ENCODE results near the gene TMEM60. TPM values are rescaled to one million over a fixed set of nuclear protein-coding genes. Genes with fewer than 3 reads are reported as not detected.

TMEM60 gene
- total and polyA plus RNA-seq, 2 donors (not counting 3 experiments of a cell fraction or from before 2014, with no cell fraction given) = 15.8 to 19.5 TPM

DNA sequence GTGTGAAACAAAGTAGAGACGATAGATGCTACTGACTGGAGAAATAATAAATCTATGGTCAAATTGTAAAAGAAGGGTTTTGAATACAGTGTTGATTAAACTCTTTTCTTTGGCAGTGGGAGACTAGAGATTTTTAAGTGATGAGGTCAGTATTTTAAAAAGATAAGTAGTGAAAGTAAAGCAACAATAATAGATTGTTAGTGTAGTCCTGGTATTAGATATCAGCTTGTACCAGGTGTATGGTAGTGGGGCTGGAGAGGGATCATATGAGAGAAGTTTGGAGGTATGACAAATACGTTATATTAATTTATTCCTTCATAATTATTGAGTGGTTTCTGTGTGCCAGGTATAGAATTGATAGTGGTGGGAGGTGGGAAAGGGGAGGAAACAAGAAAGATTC lies 25.6 kb upstream of the TMEM60 start:
- Histone ChIP-seq H3K9ac (replicated peaks; ENCODE audit: extremely low read depth, insufficient read depth, low read length) (no peak overlapping the region), H3K9me3 (replicated peaks; ENCODE audit: control insufficient read depth, insufficient read depth, low read length) (peaks cover 2% of the 10 kb centered on the region), H3K9me1 (replicated peaks; ENCODE audit: control insufficient read depth, extremely low read depth, insufficient read depth, low read length) (no peaks in the 10 kb centered on the region), H3K4me2 (ENCODE audit: insufficient read depth, low read length) (no peak overlapping the region), H3K27ac (ENCODE audit: insufficient read depth, low read depth, low read length) (no peak overlapping the region), H4K20me1 (replicated peaks; ENCODE audit: control insufficient read depth, extremely low read depth, insufficient read depth, low read length) (no peaks in the 10 kb centered on the region), H3K79me2 (ENCODE audit: control insufficient read depth, insufficient read depth, low read length) (peaks cover 15% of the 10 kb centered on the region), H2AFZ (ENCODE audit: low read depth, low read length) (no peak overlapping the region), H3K4me1 (ENCODE audit: control insufficient read depth, extremely low read depth, insufficient read depth, low read length) (no peaks in the 10 kb centered on the region), H3K36me3 (ENCODE audit: control insufficient read depth in 2 of 2, extremely low read depth in 1 of 2, insufficient read depth in 2 of 2, low read length in 2 of 2) (no peaks in the 10 kb centered on the region), H3K27me3 (ENCODE audit: control insufficient read depth in 2 of 2, insufficient read depth in 2 of 2, low read length in 2 of 2) (no peaks in the 10 kb centered on the region), H3K4me3 (replicated peaks in 1 of 3; ENCODE audit: insufficient read depth in 1 of 3, low read depth in 1 of 3, low read length in 3 of 3) (no peak overlapping the region)
- ChIA-PET CTCF (interaction anchor here (0.7 to 0.9 kb wide), 2 partner anchors 11 to 68 kb away, joined by 3 to 4 read pairs; no protein-coding TSS in a partner anchor), POLR2A (no interaction called here)
- intact Hi-C loops (cut with micrococcal nuclease) (no loop called here), dilution Hi-C loops (cut with MboI; ENCODE audit: extremely low pct_ligation_motif_present, low sequenced_read_pairs) (no loop called here)
- FAIRE-seq (no peak), DNase-seq (ENCODE audit: low read depth, low spot score) (no peak)
- TF ChIP-seq POLR2AphosphoS5 (IDR thresholded peaks at IDR 0.05; ENCODE audit: insufficient read depth, low read depth, low read length) = no peak
- no peak for TF ChIP-seq EZH2 (IDR thresholded peaks at IDR 0.05; ENCODE audit: borderline replicate concordance, low read depth, low read length, severe bottlenecking)
- TF ChIP-seq, protein P1, sequence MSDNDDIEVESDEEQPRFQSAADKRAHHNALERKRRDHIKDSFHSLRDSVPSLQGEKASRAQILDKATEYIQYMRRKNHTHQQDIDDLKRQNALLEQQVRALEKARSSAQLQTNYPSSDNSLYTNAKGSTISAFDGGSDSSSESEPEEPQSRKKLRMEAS (IDR thresholded peaks at IDR 0.05; ENCODE audit: insufficient read depth, insufficient read length) = no peak
- TF ChIP-seq MYC (IDR thresholded peaks at IDR 0.05; ENCODE audit: low read depth, low read length) = no peak
- TF ChIP-seq, protein P2, sequence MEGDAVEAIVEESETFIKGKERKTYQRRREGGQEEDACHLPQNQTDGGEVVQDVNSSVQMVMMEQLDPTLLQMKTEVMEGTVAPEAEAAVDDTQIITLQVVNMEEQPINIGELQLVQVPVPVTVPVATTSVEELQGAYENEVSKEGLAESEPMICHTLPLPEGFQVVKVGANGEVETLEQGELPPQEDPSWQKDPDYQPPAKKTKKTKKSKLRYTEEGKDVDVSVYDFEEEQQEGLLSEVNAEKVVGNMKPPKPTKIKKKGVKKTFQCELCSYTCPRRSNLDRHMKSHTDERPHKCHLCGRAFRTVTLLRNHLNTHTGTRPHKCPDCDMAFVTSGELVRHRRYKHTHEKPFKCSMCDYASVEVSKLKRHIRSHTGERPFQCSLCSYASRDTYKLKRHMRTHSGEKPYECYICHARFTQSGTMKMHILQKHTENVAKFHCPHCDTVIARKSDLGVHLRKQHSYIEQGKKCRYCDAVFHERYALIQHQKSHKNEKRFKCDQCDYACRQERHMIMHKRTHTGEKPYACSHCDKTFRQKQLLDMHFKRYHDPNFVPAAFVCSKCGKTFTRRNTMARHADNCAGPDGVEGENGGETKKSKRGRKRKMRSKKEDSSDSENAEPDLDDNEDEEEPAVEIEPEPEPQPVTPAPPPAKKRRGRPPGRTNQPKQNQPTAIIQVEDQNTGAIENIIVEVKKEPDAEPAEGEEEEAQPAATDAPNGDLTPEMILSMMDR (IDR thresholded peaks at IDR 0.05; ENCODE audit: extremely low read depth in 1 of 2, insufficient read depth in 1 of 2, low read depth in 1 of 2, low read length in 2 of 2) = no peak
- TF ChIP-seq GATA2 (IDR thresholded peaks at IDR 0.05; ENCODE audit: insufficient read depth, insufficient read length, low read depth, low read length) = no peak
- no peak for TF ChIP-seq JUN (IDR thresholded peaks at IDR 0.05; ENCODE audit: borderline replicate concordance, insufficient read depth, insufficient read length, low read depth)
- TF ChIP-seq POLR2A (IDR thresholded peaks at IDR 0.05; ENCODE audit: low read depth, low read length) = no peak
- no peak for TF ChIP-seq FOS (IDR thresholded peaks at IDR 0.05; ENCODE audit: borderline replicate concordance, insufficient read depth, low read length)
- no TSS peak for BruUV-seq (replicated peaks)
